Measurements from ENCODE around the gene SLC41A1.
"Not testable (repeated sequence)": the region's sequence is repeated elsewhere in the genome, so short reads cannot be mapped to it uniquely, and the experiment has no call there.

Gene SLC41A1

GRCh38 chr1:205812878-205813754, at the start of gene SLC41A1:
Gene SLC41A1, minus strand, starts transcription at chr1:205813198. Its CDS starts 2,757 bp downstream, at chr1:205810441.
- DNase-seq (ENCODE audit: low read depth, low spot score) = no peak

- no peak for DNase-seq (ENCODE audit: low read depth, low spot score)
Measured at GRCh38 chr1:205861540-205861939, 48.5 kb upstream of the SLC41A1 start.

GRCh38 chr1:205858141-205858961, 45.4 kb upstream of the SLC41A1 start:
- DNase-seq (ENCODE audit: low read depth, low spot score) = no peak

- DNase-seq (ENCODE audit: low read depth, low spot score) = not testable (repeated sequence)
Measured at GRCh38 chr1:205857501-205857900, 44.5 kb upstream of the SLC41A1 start.

GRCh38 chr1:205856433-205856832, 43.4 kb upstream of the SLC41A1 start:
- DNase-seq (ENCODE audit: low read depth, low spot score) = no peak

- DNase-seq (ENCODE audit: low read depth, low spot score) = no peak
Measured at GRCh38 chr1:205852969-205853368, 40.0 kb upstream of the SLC41A1 start.

- no peak for DNase-seq (ENCODE audit: low read depth, low spot score)
Measured at GRCh38 chr1:205851993-205852392, 39.0 kb upstream of the SLC41A1 start.

GRCh38 chr1:205849619-205850355, 36.8 kb upstream of the SLC41A1 start, which contains the start of gene PM20D1:
Gene PM20D1, minus strand, starts transcription at chr1:205850132. Its CDS starts 60 bp downstream, at chr1:205850072.
- DNase-seq (ENCODE audit: low read depth, low spot score) = no peak

- no peak for DNase-seq (ENCODE audit: low read depth, low spot score)
Measured at GRCh38 chr1:205843036-205843859, 30.2 kb upstream of the SLC41A1 start.

GRCh38 chr1:205842229-205842628, 29.2 kb upstream of the SLC41A1 start:
- DNase-seq (ENCODE audit: low read depth, low spot score) = no peak

- DNase-seq (ENCODE audit: low read depth, low spot score) = no peak
Measured at GRCh38 chr1:205840146-205840923, 27.3 kb upstream of the SLC41A1 start.

GRCh38 chr1:205837382-205837970, 24.5 kb upstream of the SLC41A1 start:
- no peak for DNase-seq (ENCODE audit: low read depth, low spot score)

- DNase-seq (ENCODE audit: low read depth, low spot score) = no peak
Measured at GRCh38 chr1:205834751-205835150, 21.8 kb upstream of the SLC41A1 start.

GRCh38 chr1:205832326-205832751, 19.3 kb upstream of the SLC41A1 start:
- DNase-seq (ENCODE audit: low read depth, low spot score) = no peak

GRCh38 chr1:205827623-205828022, 14.6 kb upstream of the SLC41A1 start:
- no peak for DNase-seq (ENCODE audit: low read depth, low spot score)

GRCh38 chr1:205826995-205827394, 14.0 kb upstream of the SLC41A1 start:
- DNase-seq (ENCODE audit: low read depth, low spot score) = no peak

GRCh38 chr1:205826016-205826806, 13.2 kb upstream of the SLC41A1 start:
- no peak for DNase-seq (ENCODE audit: low read depth, low spot score)

GRCh38 chr1:205824180-205824579, 11.2 kb upstream of the SLC41A1 start:
- no peak for DNase-seq (ENCODE audit: low read depth, low spot score)

GRCh38 chr1:205823260-205823659, 10.3 kb upstream of the SLC41A1 start:
- not testable (repeated sequence) for DNase-seq (ENCODE audit: low read depth, low spot score)

All from smooth muscle cell of the brain vasculature (primary cell).